ENCODE results near the gene EPHA8.

- TF ChIP-seq, protein P1, sequence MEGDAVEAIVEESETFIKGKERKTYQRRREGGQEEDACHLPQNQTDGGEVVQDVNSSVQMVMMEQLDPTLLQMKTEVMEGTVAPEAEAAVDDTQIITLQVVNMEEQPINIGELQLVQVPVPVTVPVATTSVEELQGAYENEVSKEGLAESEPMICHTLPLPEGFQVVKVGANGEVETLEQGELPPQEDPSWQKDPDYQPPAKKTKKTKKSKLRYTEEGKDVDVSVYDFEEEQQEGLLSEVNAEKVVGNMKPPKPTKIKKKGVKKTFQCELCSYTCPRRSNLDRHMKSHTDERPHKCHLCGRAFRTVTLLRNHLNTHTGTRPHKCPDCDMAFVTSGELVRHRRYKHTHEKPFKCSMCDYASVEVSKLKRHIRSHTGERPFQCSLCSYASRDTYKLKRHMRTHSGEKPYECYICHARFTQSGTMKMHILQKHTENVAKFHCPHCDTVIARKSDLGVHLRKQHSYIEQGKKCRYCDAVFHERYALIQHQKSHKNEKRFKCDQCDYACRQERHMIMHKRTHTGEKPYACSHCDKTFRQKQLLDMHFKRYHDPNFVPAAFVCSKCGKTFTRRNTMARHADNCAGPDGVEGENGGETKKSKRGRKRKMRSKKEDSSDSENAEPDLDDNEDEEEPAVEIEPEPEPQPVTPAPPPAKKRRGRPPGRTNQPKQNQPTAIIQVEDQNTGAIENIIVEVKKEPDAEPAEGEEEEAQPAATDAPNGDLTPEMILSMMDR (IDR thresholded peaks at IDR 0.05; ENCODE audit: low read length): no peak
- no peak for TF ChIP-seq EZH2phosphoT487 (IDR thresholded peaks at IDR 0.05; ENCODE audit: low read length)
Observed at GRCh38 chr1:22531251-22531650, 32.0 kb upstream of the EPHA8 start.

Data from MM.1S (cell line).